Sigmoid colon (tissue), 7 donors: ENCODE data around the gene COPG2. TPM values are rescaled to one million over a fixed set of nuclear protein-coding genes. Genes with fewer than 3 reads are reported as not detected.

Experiments used
- DNase-seq: peaks from one replicate; pipeline ENCODE4 v3.0.0-alpha.2; 2019
- H3K27ac ChIP-seq, 4 donors: fragments of 200-600 bp; sonication (generic); one replicate each; pipeline ENCODE4 v1.5.1; 2016 to 2019; ENCODE audit warnings: mild to moderate bottlenecking in 1 of 4
- H3K27me3 ChIP-seq, 3 donors: fragments of 200-600 bp; sonication (generic); one replicate each; pipeline ENCODE4 v1.5.1; 2019; ENCODE audit warnings: mild to moderate bottlenecking in 1 of 3
- H3K36me3 ChIP-seq, 4 donors: fragments of 200-600 bp; sonication (generic); one replicate each; pipeline ENCODE4 v1.5.1; 2016 to 2019
- H3K4me1 ChIP-seq, 4 donors: fragments of 200-600 bp; sonication (generic); one replicate each; pipeline ENCODE4 v1.5.1; 2017 to 2019
- H3K4me3 ChIP-seq, 4 donors: fragments of 200-600 bp; sonication (generic); one replicate each; pipeline ENCODE4 v1.5.1; 2017 to 2019; ENCODE audit warnings: mild to moderate bottlenecking in 2 of 4, moderate library complexity in 1 of 4
- H3K9me3 ChIP-seq, 4 donors: fragments of 200-600 bp in 3 of 4; sonication (generic) in 3 of 4; one replicate each; pipeline versions ENCODE4 v1.5.1 to v1.6.1; 2013 to 2019
- CTCF ChIP-seq, 4 experiments: fragments of 450-650 bp in 3 of 4; fragments of 200-600 bp in 1 of 4; IDR thresholded peaks; one replicate each; pipeline ENCODE4 v1.5.1; 2016 to 2019; ENCODE audit warnings: antibody characterized with exemption in 4 of 4, mild to moderate bottlenecking in 3 of 4, moderate library complexity in 2 of 4
- EP300 ChIP-seq, 4 donors: sonication (generic); formaldehyde crosslinking; IDR thresholded peaks; one replicate each; pipeline ENCODE4 v1.6.1; 2017; ENCODE audit warnings: antibody characterized with exemption in 4 of 4
- POLR2A ChIP-seq, 2 donors: fragments of 450-650 bp; IDR thresholded peaks; one replicate each; pipeline ENCODE4 v1.6.1; 2016; ENCODE audit warnings: antibody characterized with exemption in 2 of 2, mild to moderate bottlenecking in 2 of 2, moderate library complexity in 2 of 2
- POLR2AphosphoS5 ChIP-seq, 4 donors: sonication (generic); formaldehyde crosslinking; IDR thresholded peaks; one replicate each; pipeline ENCODE4 v1.6.1; 2017; ENCODE audit warnings: antibody characterized with exemption in 4 of 4
- WGBS, 2 donors: extraction: QIAGEN DNeasy Blood & Tissue Kit; methylation state at CpG; one replicate each; pipeline ENCODE4 v1.1.7; 2013; 5-methylcytosine and 5-hydroxymethylcytosine counted together
- intact Hi-C: fragments of 100-400 bp; cut with DNase I; formaldehyde crosslinking; loops from one replicate; pipeline ENCODE4 v1.15.1; 2023
- polyA plus RNA-seq, 3 donors: library from polyadenylated mRNA; stranded (reverse); fragments of 200-250 nt; gene quantifications; one replicate each; pipeline ENCODE4 v1.2.3, GENCODE V29; 2013
- total RNA-seq, 4 donors: library from RNA; depleted of rRNA; stranded (reverse); fragments of >200 nt; gene quantifications; one replicate each; pipeline ENCODE4 v1.1.0, GENCODE V29; 2016
- donor health status: healthy with polysubstance abuse.
- donor health status: Bipolar disorder and iron deficiency.
- donor health status: healthy.

COPG2 gene
- total and polyA plus RNA-seq, 7 donors = 8.8 to 15.5 (median 12.7) TPM

DNA sequence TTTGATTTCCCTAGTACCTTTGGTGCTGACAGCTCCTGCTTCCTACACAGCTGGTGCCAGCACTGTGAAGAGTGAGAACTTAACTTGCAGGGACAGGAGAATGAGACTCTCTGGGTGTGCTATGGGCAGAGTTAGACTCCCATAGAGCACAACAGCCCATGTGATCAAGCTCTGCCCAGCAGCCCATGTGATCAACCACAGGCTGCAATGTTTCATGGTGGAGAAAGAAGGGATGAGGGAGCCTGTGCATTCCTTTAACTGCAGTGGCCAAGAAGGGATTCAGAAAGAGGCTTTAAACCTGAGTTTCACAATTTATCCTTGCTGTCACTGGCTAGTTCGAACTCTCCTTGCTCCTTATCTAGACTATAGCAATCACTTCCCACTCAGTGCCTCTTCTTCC, 186.7 kb downstream of the COPG2 start:
- intact Hi-C loops = no loop called here
- TF ChIP-seq POLR2AphosphoS5 (IDR thresholded peaks at IDR 0.05) = no peak
- no peak for TF ChIP-seq CTCF (IDR thresholded peaks at IDR 0.05)
- no peak for TF ChIP-seq EP300 (IDR thresholded peaks at IDR 0.05)
- TF ChIP-seq POLR2A (IDR thresholded peaks at IDR 0.05) = no peak
- Histone ChIP-seq H3K4me1 (peaks cover 0 to 13% (median 7%) of the 10 kb centered on the region in 4 donors), H3K36me3 (no peaks in the 10 kb centered on the region), H3K27me3 (peaks cover 0 to 20% (median 17%) of the 10 kb centered on the region in 3 donors), H3K9me3 (peaks cover 0 to 5% (median 0%) of the 10 kb centered on the region in 4 donors), H3K27ac (peak overlapping the region in 1 of 4 donors; percentile 28), H3K4me3 (no peak overlapping the region)
- WGBS, 2 donors = 84 to 98% methylated on average over 1 of the region's 1 CpG
- no peak for DNase-seq

GRCh38 chr7:130479716-130480400, 188.7 kb downstream of the COPG2 start:
- peaks cover 0 to 5% (median 0%) of the 10 kb centered on the region in 3 donors for H3K27me3 ChIP-seq
- no peak overlapping the region for H3K27ac ChIP-seq
- no peak overlapping the region for H3K4me3 ChIP-seq
- H3K36me3 ChIP-seq = no peaks in the 10 kb centered on the region
- TF ChIP-seq CTCF (IDR thresholded peaks at IDR 0.05) (no peak), POLR2AphosphoS5 (IDR thresholded peaks at IDR 0.05) (no peak), EP300 (IDR thresholded peaks at IDR 0.05) (no peak), POLR2A (IDR thresholded peaks at IDR 0.05) (no peak)
- intact Hi-C loops = no loop called here
- peaks cover 0 to 5% (median 0%) of the 10 kb centered on the region in 4 donors for H3K9me3 ChIP-seq
- peaks cover 0 to 4% (median 0%) of the 10 kb centered on the region in 4 donors for H3K4me1 ChIP-seq
- no peak for DNase-seq
- 63 to 91% methylated on average over 1 of the region's 1 CpG for WGBS, 2 donors

DNA sequence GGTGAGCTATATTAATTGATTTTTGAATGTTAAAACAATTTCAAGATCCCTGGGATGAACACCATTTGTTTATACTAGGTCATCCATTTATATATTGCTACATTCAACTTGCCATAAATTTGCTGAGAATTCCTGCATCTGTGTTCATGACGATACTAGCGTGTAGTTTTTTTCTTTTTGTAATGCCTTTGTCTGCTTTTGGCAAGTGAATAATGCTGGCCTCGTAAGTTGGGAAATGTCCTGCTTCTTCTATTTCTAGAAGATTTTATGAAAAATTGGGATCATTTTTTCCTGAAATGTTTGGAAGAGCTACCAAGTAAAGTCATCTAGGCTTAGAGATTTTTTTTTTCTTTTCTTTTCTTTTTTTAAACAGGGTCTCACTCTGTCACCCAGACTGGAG, 189.6 kb downstream of the COPG2 start:
- intact Hi-C loops = no loop called here
- Histone ChIP-seq H3K4me1 (peaks cover 0 to 4% (median 0%) of the 10 kb centered on the region in 4 donors), H3K27me3 (no peaks in the 10 kb centered on the region), H3K4me3 (no peak overlapping the region), H3K27ac (no peak overlapping the region), H3K36me3 (no peaks in the 10 kb centered on the region), H3K9me3 (peaks cover 0 to 5% (median 0%) of the 10 kb centered on the region in 4 donors)
- DNase-seq = no peak
- TF ChIP-seq POLR2A (IDR thresholded peaks at IDR 0.05) (no peak), CTCF (IDR thresholded peaks at IDR 0.05) (no peak), EP300 (IDR thresholded peaks at IDR 0.05) (no peak), POLR2AphosphoS5 (IDR thresholded peaks at IDR 0.05) (no peak)
- whole genome bisulfite sequencing, 2 donors = 90 to 93% methylated on average over 3 of the region's 3 CpGs

- no peak for DNase-seq
- Histone ChIP-seq H3K27ac (no peak overlapping the region), H3K27me3 (no peaks in the 10 kb centered on the region), H3K9me3 (peaks cover 0 to 5% (median 0%) of the 10 kb centered on the region in 4 donors), H3K4me3 (no peak overlapping the region), H3K4me1 (no peaks in the 10 kb centered on the region), H3K36me3 (no peaks in the 10 kb centered on the region)
- intact Hi-C loops = no loop called here
- no peak for TF ChIP-seq EP300 (IDR thresholded peaks at IDR 0.05)
- no peak for TF ChIP-seq POLR2A (IDR thresholded peaks at IDR 0.05)
- TF ChIP-seq CTCF (IDR thresholded peaks at IDR 0.05) = no peak
- no peak for TF ChIP-seq POLR2AphosphoS5 (IDR thresholded peaks at IDR 0.05)
- 61 to 78% methylated on average over 9 of the region's 9 CpGs for whole genome bisulfite sequencing, 2 donors
Observed at GRCh38 chr7:130476297-130477150, 192.0 kb downstream of the COPG2 start.
